HG03039 (cell line): Measurements from ENCODE around the gene COPZ1.

Experiments
- ATAC-seq: cut with Tn5 transposase; IDR thresholded peaks from one replicate; pipeline ENCODE4 v1.9.1; 2021; ENCODE audit warnings: mild to moderate bottlenecking, moderate library complexity; ENCODE audit not compliant: unreplicated experiment

COPZ1 gene

GRCh38 chr12:54376596-54376995, 51.7 kb downstream of the COPZ1 start:
- no peak for ATAC-seq

- no peak for ATAC-seq
Observed at GRCh38 chr12:54377007-54377406, 52.1 kb downstream of the COPZ1 start.

- ATAC-seq: no peak
Observed at GRCh38 chr12:54377797-54378515, 53.0 kb downstream of the COPZ1 start.

DNA sequence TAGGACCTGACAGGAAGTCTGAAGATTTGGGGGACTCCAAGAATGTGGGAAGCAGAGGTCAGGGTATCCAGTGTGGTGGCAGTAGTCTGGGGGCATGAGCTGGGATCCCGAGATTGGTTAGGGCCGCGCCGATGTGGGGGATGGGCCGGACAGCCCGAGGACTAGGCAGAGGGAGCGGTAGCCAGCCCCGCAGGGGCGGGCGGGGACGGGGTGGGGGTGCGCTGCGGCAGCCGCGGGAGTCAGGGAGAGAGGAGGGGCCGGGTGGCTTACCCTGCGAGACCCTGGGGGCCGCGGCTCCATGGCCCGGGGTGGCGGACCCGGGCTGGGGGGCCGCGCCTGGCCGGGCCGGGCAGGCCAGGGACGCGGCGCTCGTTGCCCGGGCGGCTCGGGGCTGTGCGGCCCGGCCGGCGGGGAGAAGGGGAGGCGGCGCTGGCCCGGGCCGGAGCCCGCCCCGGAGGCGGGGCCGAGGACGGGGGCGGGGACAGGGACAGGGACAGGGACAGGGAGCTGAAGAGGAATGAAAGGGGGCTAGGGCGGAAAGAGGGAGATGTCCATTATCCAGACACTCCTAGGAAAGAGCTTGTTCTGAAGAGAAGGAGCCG, 54.0 kb downstream of the COPZ1 start:
- no peak for ATAC-seq

DNA sequence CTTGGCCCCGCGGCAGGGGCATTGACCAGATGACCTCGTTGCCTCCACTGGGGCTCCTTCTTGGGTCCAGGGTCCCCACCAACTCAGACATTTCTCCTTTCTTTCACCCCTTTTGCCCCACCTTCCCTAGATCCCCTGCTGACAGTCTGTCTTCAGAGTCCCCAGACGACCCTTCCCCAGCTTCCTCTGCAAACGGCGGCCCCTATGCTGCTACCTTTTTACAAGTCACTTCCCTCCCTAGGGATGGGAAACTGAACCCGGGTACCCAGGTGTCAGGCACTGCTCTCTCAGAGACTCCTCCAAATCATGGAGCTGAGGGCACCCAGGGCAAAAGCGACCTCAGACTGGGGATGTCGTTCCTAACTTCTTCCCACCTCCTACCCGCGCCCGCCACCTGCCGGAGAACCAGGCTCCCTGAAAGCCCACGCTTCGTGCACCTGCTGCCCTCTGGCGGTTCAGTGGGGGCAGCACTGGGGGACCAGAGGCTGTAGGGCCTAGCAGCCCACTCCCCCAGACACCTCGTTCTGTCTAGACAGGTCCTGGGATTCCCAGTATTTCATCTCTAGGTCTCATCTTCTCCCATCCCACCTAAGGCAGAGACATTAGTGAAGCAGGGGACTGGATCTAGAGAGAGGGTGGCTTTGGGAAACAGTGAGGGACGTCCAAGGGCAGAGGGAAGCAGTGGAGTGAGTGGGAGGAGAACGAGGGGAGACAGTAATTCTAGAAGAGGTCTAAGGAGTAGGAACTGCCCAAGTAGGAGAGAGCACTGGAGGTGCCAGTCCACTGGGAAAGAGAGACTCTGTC, 54.7 kb downstream of the COPZ1 start:
- peak; percentile 78 for ATAC-seq

- no peak for ATAC-seq
Observed at GRCh38 chr12:54381136-54381535, 56.2 kb downstream of the COPZ1 start.

- ATAC-seq: no peak
Observed at GRCh38 chr12:54383041-54383609, 58.2 kb downstream of the COPZ1 start.

- no peak for ATAC-seq
Observed at GRCh38 chr12:54384591-54385041, 59.7 kb downstream of the COPZ1 start, which contains the start of gene ZNF385A. ZNF385A (minus strand) TSS chr12:54384733; CDS start chr12:54384514, 219 bp downstream.

DNA sequence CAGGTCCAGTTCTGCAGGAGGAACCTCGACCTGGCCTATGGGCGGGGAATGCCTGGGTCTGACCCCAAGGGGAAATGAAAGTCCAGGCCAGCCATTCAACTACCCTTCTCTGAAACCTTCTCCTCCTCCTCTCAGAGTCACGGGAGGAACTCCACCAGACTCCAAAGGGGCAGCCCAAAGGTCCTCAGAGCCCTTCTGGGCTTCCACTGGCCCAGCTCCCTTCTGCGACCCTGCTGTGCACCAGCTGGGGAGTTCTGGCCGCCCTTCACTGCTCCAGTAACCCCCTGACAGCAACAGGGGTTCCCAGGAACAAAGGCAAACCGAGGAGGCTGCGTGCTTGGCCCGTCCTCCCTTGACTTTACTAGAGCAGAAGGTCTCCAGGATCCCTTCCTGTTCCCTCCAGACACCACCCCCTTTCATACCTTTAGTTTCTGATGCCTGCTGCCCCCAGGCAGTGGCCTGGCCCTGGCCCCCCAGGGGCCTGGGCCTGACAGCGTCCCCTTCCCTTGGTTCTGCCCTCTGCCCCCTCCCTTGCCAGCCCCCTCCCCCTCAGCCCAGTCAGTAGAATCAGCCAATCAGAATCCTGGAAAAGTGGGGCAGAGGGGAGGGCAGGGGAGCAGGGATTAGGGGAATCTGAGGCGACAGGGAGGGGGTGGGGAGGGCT, 60.5 kb downstream of the COPZ1 start:
- ATAC-seq: peak; percentile 51

- ATAC-seq: no peak
Observed at GRCh38 chr12:54386403-54387113, 61.6 kb downstream of the COPZ1 start.

GRCh38 chr12:54387114-54387467, 62.2 kb downstream of the COPZ1 start:
- ATAC-seq: no peak

GRCh38 chr12:54388237-54389133, 63.6 kb downstream of the COPZ1 start:
- no peak for ATAC-seq

GRCh38 chr12:54389134-54389508, 64.2 kb downstream of the COPZ1 start:
- no peak for ATAC-seq

GRCh38 chr12:54389607-54390175, 64.8 kb downstream of the COPZ1 start:
- no peak for ATAC-seq

- ATAC-seq: no peak
Observed at GRCh38 chr12:54390176-54390667, 65.3 kb downstream of the COPZ1 start.

DNA sequence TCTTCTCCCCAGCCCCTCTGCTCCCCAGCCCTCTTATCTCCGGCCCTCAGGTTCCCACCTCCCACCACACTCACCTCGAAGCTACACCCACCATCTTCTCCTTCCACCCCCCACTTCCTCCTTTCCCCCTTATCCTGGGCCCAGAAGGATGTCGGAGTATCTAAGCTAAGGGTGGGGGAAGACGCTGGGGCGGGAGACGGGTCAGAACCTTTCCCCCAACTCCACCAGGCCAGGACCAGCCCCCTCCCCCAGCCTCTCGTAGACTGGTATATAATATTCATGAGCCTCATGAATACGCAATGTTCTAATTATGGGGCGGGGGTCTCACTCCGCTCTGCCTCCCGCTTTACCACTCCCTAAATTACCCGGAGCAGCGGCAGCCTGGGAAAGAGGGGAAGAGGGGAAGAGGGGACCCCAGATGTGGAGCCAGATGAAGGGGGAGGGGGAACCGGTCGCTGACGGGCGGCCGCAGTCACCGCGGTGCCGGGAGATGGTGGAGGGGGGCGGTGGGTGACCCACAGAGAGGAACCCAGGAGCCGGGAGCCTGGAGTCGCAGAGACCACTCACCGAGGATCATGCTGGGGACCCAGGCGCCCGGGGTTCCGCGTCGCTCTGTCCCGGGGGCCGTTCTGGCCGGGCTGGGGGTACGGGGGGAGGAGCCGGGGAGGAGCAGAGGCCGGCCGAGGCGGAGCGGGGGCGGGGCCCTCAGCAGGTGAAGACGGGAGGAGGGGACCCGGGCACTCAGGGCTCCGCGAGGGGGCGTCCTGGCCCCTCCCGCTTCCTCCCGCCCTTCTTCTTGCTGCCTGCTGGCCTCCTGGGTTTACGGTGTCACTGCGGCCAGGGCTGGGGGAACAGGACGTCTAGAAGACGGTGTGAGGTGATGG, 66.0 kb downstream of the COPZ1 start:
- ATAC-seq: peak; percentile 45

GRCh38 chr12:54392485-54393206, 67.7 kb downstream of the COPZ1 start:
- ATAC-seq: no peak
